K562 (cell line): ENCODE measurements around the gene ASB15. TPM values are rescaled to one million over a fixed set of nuclear protein-coding genes. Genes with fewer than 3 reads are reported as not detected.
A peak's percentile ranks its signal among the peaks of the same experiment; 100 is the strongest.

Experiments used
- CUX1 ChIP-seq: fragments of 200-800 bp; sonication (Bioruptor generic); IDR thresholded peaks from 2 replicates; pipeline ENCODE4 v1.6.1; 2016; ENCODE audit warnings: missing genetic modification characterization, missing compliant biosample characterization
- EGR1 ChIP-seq: fragments of 450-650 bp; conservative IDR thresholded peaks from 2 replicates; pipeline ENCODE4 v1.6.1; 2017; ENCODE audit warnings: mild to moderate bottlenecking
- FOXA1 ChIP-seq: fragments of 450-650 bp; IDR thresholded peaks from 2 replicates; pipeline ENCODE4 v1.6.1; 2016; ENCODE audit warnings: mild to moderate bottlenecking, borderline replicate concordance
- HDGF ChIP-seq: fragments of 450-650 bp; IDR thresholded peaks from 2 replicates; pipeline ENCODE4 v1.6.1; 2016
- NRF1 ChIP-seq, 2 experiments: fragments of 450-650 bp; IDR thresholded peaks in 1 of 2; conservative IDR thresholded peaks in 1 of 2; 2 replicates each; pipeline ENCODE4 v1.6.1; 2014; ENCODE audit warnings: mild to moderate bottlenecking in 2 of 2
- POLR2B ChIP-seq: fragments of 450-650 bp; IDR thresholded peaks from 2 replicates; pipeline ENCODE4 v1.6.1; 2018; ENCODE audit warnings: low read depth; ENCODE audit not compliant: partially characterized antibody
- REST ChIP-seq, 2 experiments: fragments of 450-650 bp; formaldehyde crosslinking in 1 of 2; IDR thresholded peaks; 2 replicates each; pipeline versions ENCODE4 v1.4.0 to v1.6.1; 2014 to 2020; ENCODE audit warnings: mild to moderate bottlenecking in 2 of 2, borderline replicate concordance in 1 of 2, low read depth in 1 of 2
- SMAD4 ChIP-seq: fragments of 250-450 bp; sonication (Bioruptor Pico); conservative IDR thresholded peaks from 2 replicates; pipeline ENCODE4 v1.8.0; 2021; ENCODE audit warnings: inconsistent platforms, mild to moderate bottlenecking, moderate library complexity
- ZBTB17 ChIP-seq: fragments of 450-650 bp; formaldehyde crosslinking; IDR thresholded peaks from 2 replicates; pipeline ENCODE4 v1.4.0; 2020; ENCODE audit warnings: mild to moderate bottlenecking
- polyA plus RNA-seq, 8 experiments: library from polyadenylated mRNA; depleted of rRNA in 4 of 8; stranded (reverse) in 5 of 8; unstranded in 3 of 8; fragments of >200 nt; fragmentation: Nextera tagmentation in 2 of 8; fragmentation: Illumina TruSeq in 1 of 8; extraction: Ambion mirVana in 2 of 8; extraction: Trizol in 1 of 8; gene quantifications; 2 replicates each; pipeline versions ENCODE4 v1.2.1 to v1.2.3, GENCODE V29; 2011 to 2014; ENCODE audit warnings: inconsistent platforms in 1 of 8, missing spikeins in 1 of 8
- total RNA-seq, 7 experiments: library from RNA; depleted of rRNA in 6 of 7; stranded (reverse); fragments of >200 nt in 6 of 7; fragmentation: Illumina TruSeq in 2 of 7; extraction: Trizol in 2 of 7; gene quantifications; 2 replicates each; pipeline versions ENCODE4 v1.2.1 to v1.2.3, GENCODE V29; 2011 to 2021; ENCODE audit warnings: low replicate concordance in 1 of 7

Gene ASB15
- total and polyA plus RNA-seq, 9 of the 15 experiments (the other 6 are each of a cell fraction or from before 2014, with no cell fraction given), result 0.03 to 0.14 (median 0.04) TPM; not detected in 3

DNA sequence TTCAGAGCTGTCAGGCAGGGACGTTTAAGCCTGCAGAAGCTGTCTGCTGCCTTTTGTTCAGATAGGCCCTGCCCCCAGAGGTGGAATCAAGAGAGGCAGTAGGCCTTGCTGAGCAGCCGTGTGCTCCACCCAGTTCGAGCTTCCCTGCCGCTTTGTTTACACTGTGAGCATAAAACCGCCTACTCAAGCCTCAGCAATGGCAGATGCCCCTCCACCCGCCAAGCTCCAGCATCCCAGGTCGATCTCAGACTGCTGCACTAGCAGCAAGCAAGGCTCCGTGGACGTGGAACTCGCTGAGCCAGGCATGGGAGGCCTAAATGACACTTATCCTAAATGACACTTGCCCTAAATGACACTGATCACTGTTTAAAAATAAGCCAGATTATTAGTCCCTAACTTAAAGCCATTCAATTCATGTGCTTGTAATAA, 6.8 kb upstream of the ASB15 start (continued):
- no peak for TF ChIP-seq CUX1 (CRISPR knock-in tag)
- no peak for TF ChIP-seq HDGF
- TF ChIP-seq SMAD4 (CRISPR knock-in tag), result peak; percentile 81
- TF ChIP-seq FOXA1, result 0 out of 2 replicates have a peak, but pooled peaks have one; percentile 16
- peak; percentile 37 for TF ChIP-seq POLR2B
- peak; percentile 50 for TF ChIP-seq EGR1
- 0 out of 2 replicates have a peak, but pooled peaks have one; percentile 31 for TF ChIP-seq ZBTB17 (CRISPR knock-in tag)
- peak; percentile 67 to 73 for TF ChIP-seq NRF1 (conservative IDR thresholded peaks at IDR 0.05 in 1 of 2, IDR thresholded peaks at IDR 0.05 in 1 of 2)
- TF ChIP-seq REST (IDR thresholded peaks at IDR 0.05; ENCODE audit: borderline replicate concordance), result no peak
- peak; percentile 61; the same call in 1 of the 2 replicates for TF ChIP-seq REST (CRISPR knock-in tag; IDR thresholded peaks at IDR 0.05; ENCODE audit: low read depth)
